NOMO-1 treated with DMSO at 0.1 percent for 48 hours (cell line): Measurements from ENCODE around the gene ENPP3.
A peak's percentile ranks its signal among the peaks of the same experiment; 100 is the strongest.

Experiments used
- DNase-seq: peaks from one replicate; lab custom pipeline; 2025; ENCODE audit not compliant: unreplicated experiment; lab: John Stamatoyannopoulos, UW

ENPP3 gene

GRCh38 chr6:131763749-131764148 is 126.6 kb downstream of the ENPP3 start:
- DNase-seq: no peak

GRCh38 chr6:131764350-131764749 is 127.2 kb downstream of the ENPP3 start:
- DNase-seq: no peak

GRCh38 chr6:131765081-131765803 is 128.1 kb downstream of the ENPP3 start:
- no peak for DNase-seq

GRCh38 chr6:131765804-131766135 is 128.7 kb downstream of the ENPP3 start:
- no peak for DNase-seq

- no peak for DNase-seq
Observed at GRCh38 chr6:131766631-131767030, 129.5 kb downstream of the ENPP3 start.

GRCh38 chr6:131768964-131769363 is 131.9 kb downstream of the ENPP3 start:
- DNase-seq: no peak

- no peak for DNase-seq
Observed at GRCh38 chr6:131769385-131770141, 132.5 kb downstream of the ENPP3 start.

- no peak for DNase-seq
Observed at GRCh38 chr6:131770776-131771175, 133.7 kb downstream of the ENPP3 start.

GRCh38 chr6:131773284-131773950 is 136.3 kb downstream of the ENPP3 start:
- DNase-seq: no peak

GRCh38 chr6:131775886-131776285 is 138.8 kb downstream of the ENPP3 start:
- DNase-seq: no peak

- no peak for DNase-seq
Observed at GRCh38 chr6:131776985-131777384, 139.9 kb downstream of the ENPP3 start.

GRCh38 chr6:131778169-131778568 is 141.1 kb downstream of the ENPP3 start:
- no peak for DNase-seq

GRCh38 chr6:131779304-131779703 is 142.2 kb downstream of the ENPP3 start:
- DNase-seq: no peak

- no peak for DNase-seq
Observed at GRCh38 chr6:131780600-131780999, 143.5 kb downstream of the ENPP3 start.

- no peak for DNase-seq
Observed at GRCh38 chr6:131781687-131782086, 144.6 kb downstream of the ENPP3 start.

GRCh38 chr6:131782764-131783163 is 145.7 kb downstream of the ENPP3 start:
- DNase-seq: no peak

- DNase-seq: no peak
Observed at GRCh38 chr6:131784561-131784960, 147.5 kb downstream of the ENPP3 start.

GRCh38 chr6:131787079-131787478 is 150.0 kb downstream of the ENPP3 start:
- DNase-seq: no peak

GRCh38 chr6:131787766-131788712 is 150.9 kb downstream of the ENPP3 start:
- no peak for DNase-seq

- DNase-seq: peak; percentile 10
Observed at GRCh38 chr6:131789219-131789618, 152.1 kb downstream of the ENPP3 start.

- no peak for DNase-seq
Observed at GRCh38 chr6:131791476-131791875, 154.4 kb downstream of the ENPP3 start.
